SU-DHL-6 (cell line): ENCODE results near the gene PARD6G.
A peak's percentile ranks its signal among the peaks of the same experiment; 100 is the strongest.

Experiments
- H2AFZ ChIP-seq: fragments of 200-600 bp; sonication (generic); 2 replicates; pipeline ENCODE4 v1.6.1; 2014; ENCODE audit warnings: low read depth, mild to moderate bottlenecking, moderate library complexity, mixed read lengths, antibody characterized with exemption, low read length; ENCODE audit not compliant: severe bottlenecking
- H3F3A ChIP-seq: fragments of 200-600 bp; shearing (Covaris generic); 2 replicates; pipeline ENCODE4 v1.6.0; 2016; ENCODE audit warnings: antibody characterized with exemption, mild to moderate bottlenecking; ENCODE audit not compliant: insufficient read depth
- H3K27ac ChIP-seq: fragments of 200-600 bp; sonication (generic); 2 replicates; pipeline ENCODE4 v1.5.1; 2016; ENCODE audit warnings: low read depth, mild to moderate bottlenecking, low read length, moderate library complexity, mixed read lengths
- H3K27me3 ChIP-seq: fragments of 200-600 bp; sonication (generic), shearing (Covaris generic); 2 replicates; pipeline ENCODE4 v1.6.0; 2014; ENCODE audit warnings: mild to moderate bottlenecking, low read length
- H3K36me3 ChIP-seq: fragments of 200-600 bp; sonication (generic); 2 replicates; pipeline ENCODE4 v1.6.1; 2014; ENCODE audit warnings: mild to moderate bottlenecking, low read length, mixed read lengths
- H3K4me2 ChIP-seq: fragments of 300-600, 200-600 bp; shearing (Covaris generic), sonication (generic); 2 replicates; pipeline ENCODE4 v1.6.0; 2014; ENCODE audit warnings: low read length, low read depth, mild to moderate bottlenecking; ENCODE audit not compliant: poor library complexity, severe bottlenecking
- H3K4me3 ChIP-seq: fragments of 200-600 bp; sonication (generic); 2 replicates; pipeline ENCODE4 v1.5.1; 2014; ENCODE audit warnings: antibody characterized with exemption, low read length, mild to moderate bottlenecking, mixed read lengths; ENCODE audit not compliant: insufficient read depth, poor library complexity, severe bottlenecking
- H3K79me2 ChIP-seq: fragments of 200-600 bp; sonication (generic); 2 replicates; pipeline ENCODE4 v1.6.1; 2014; ENCODE audit warnings: mild to moderate bottlenecking, low read length, moderate library complexity; ENCODE audit not compliant: insufficient read depth
- H3K9ac ChIP-seq: fragments of 200-600 bp; sonication (generic); 2 replicates; pipeline ENCODE4 v1.7.0; 2014; ENCODE audit warnings: mild to moderate bottlenecking, low read length
- H3K9me2 ChIP-seq: fragments of 200-600 bp; sonication (generic); replicated peaks from 2 replicates; pipeline ENCODE4 v1.6.1; 2014; ENCODE audit warnings: low read length; ENCODE audit not compliant: insufficient read depth
- H3K9me3 ChIP-seq: fragments of 200-600 bp; sonication (generic); 2 replicates; pipeline ENCODE4 v1.6.1; 2014; ENCODE audit warnings: low read length, mixed read lengths; ENCODE audit not compliant: insufficient read depth
- H4K20me1 ChIP-seq: fragments of 200-600 bp; sonication (generic); 2 replicates; pipeline ENCODE4 v1.6.1; 2014; ENCODE audit warnings: low read depth, mild to moderate bottlenecking, antibody characterized with exemption, low read length, moderate library complexity, mixed read lengths
- CTCF ChIP-seq: fragments of 200-600 bp; sonication (generic); IDR thresholded peaks from one replicate; pipeline ENCODE4 v1.5.1; 2017; ENCODE audit warnings: antibody characterized with exemption, mild to moderate bottlenecking, low read length, moderate library complexity; ENCODE audit not compliant: insufficient read depth, poor library complexity, severe bottlenecking
- EZH2phosphoT487 ChIP-seq: fragments of 200-600 bp; sonication (generic), shearing (Covaris generic); conservative IDR thresholded peaks from 2 replicates; pipeline ENCODE4 v1.6.1; 2018; ENCODE audit warnings: mild to moderate bottlenecking, antibody characterized with exemption, low read length, moderate library complexity, mixed read lengths

Gene PARD6G

DNA sequence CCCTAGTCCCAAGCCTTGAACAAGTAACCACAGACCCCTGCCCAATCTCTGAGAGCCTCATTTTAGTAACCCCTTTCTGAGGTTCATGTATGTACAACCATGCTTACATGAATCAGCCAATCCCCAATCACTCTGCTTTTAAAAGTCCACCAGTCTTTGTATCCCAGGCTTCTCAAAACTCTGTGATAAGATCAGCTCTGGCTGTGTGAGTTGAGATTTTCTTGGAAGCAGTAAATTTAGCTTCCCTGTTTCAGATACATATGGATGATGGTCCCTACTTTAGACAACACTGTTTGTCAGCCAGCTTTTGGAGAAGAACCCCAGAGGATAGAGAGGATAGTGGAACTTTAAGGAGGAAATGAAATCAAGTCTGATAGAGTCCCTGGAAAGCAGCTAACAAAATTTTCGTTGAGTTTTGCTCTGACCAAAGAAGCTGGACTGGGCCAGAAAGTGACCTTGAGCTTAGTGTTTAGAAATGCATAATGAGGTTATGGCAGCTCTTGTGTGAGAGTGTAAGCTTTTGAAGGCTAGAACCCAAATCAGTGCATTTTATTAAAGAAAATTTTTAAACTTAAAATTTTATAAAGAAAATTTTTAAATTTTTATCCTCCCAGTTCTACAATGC is 134.6 kb downstream of the PARD6G start:
- H3K9me2 ChIP-seq: no peaks in the 10 kb centered on the region
- no peak overlapping the region for H2AFZ ChIP-seq
- TF ChIP-seq CTCF (no peak), EZH2phosphoT487 (no peak)
- no peak overlapping the region for H3K4me3 ChIP-seq
- H3K27me3 ChIP-seq: no peaks in the 10 kb centered on the region
- no peaks in the 10 kb centered on the region for H4K20me1 ChIP-seq
- peaks cover 52% of the 10 kb centered on the region for H3K79me2 ChIP-seq
- H3K9me3 ChIP-seq: no peaks in the 10 kb centered on the region
- peaks cover 13% of the 10 kb centered on the region for H3F3A ChIP-seq
- H3K9ac ChIP-seq: no peak overlapping the region
- no peak overlapping the region for H3K4me2 ChIP-seq
- H3K36me3 ChIP-seq: no peaks in the 10 kb centered on the region
- no peak overlapping the region for H3K27ac ChIP-seq

- no peaks in the 10 kb centered on the region for H4K20me1 ChIP-seq
- no peaks in the 10 kb centered on the region for H3K9me3 ChIP-seq
- H3K79me2 ChIP-seq: peaks cover 35% of the 10 kb centered on the region
These were observed 137.6 kb downstream of the PARD6G start for GRCh38 chr18:80109676-80110078.

GRCh38 chr18:80108739-80109675 is 138.3 kb downstream of the PARD6G start, which contains the start of gene ADNP2:
TSS of gene ADNP2 (plus strand) at chr18:80109262. CDS start at chr18:80117543, 8,281 bp downstream.
- peaks cover 28% of the 10 kb centered on the region for H3K79me2 ChIP-seq
- no peaks in the 10 kb centered on the region for H3K27me3 ChIP-seq
- TF ChIP-seq CTCF: no peak
- no peak for TF ChIP-seq EZH2phosphoT487
- H3K9me3 ChIP-seq: no peaks in the 10 kb centered on the region
- H3K9me2 ChIP-seq: no peaks in the 10 kb centered on the region
- H3K27ac ChIP-seq: peak within 1 kb of the TSS; percentile 21; the same call in 1 of the 2 replicates
- peaks cover 15% of the 10 kb centered on the region for H3F3A ChIP-seq
- H3K4me2 ChIP-seq: peak within 1 kb of the TSS; percentile 90
- H3K4me3 ChIP-seq: peak within 1 kb of the TSS; percentile 59
- peak within 1 kb of the TSS; percentile 59 for H3K9ac ChIP-seq
- no peaks in the 10 kb centered on the region for H3K36me3 ChIP-seq
- H4K20me1 ChIP-seq: no peaks in the 10 kb centered on the region
- peak within 1 kb of the TSS; percentile 17 for H2AFZ ChIP-seq

More at GRCh38 chr18:80109676-80110078, 137.6 kb downstream of the PARD6G start:
- Histone ChIP-seq H3K4me3 (peak overlapping the region; percentile 59), H3F3A (peaks cover 15% of the 10 kb centered on the region), H3K27me3 (no peaks in the 10 kb centered on the region), H3K9ac (peak overlapping the region; percentile 59), H3K4me2 (peak overlapping the region; percentile 90), H3K27ac (no peak overlapping the region), H3K9me2 (no peaks in the 10 kb centered on the region), H2AFZ (peak overlapping the region; percentile 17), H3K36me3 (no peaks in the 10 kb centered on the region)
- TF ChIP-seq CTCF (no peak), EZH2phosphoT487 (no peak)
